ENCODE data around the gene CASP7. TPM values are rescaled to one million over a fixed set of nuclear protein-coding genes. Genes with fewer than 3 reads are reported as not detected.

CASP7 gene
- total RNA-seq, 3 donors from 2014 or later (not counting 1 experiment from before 2014, with no cell fraction given), result 13.4 to 20.0 (median 14.9) TPM

DNA sequence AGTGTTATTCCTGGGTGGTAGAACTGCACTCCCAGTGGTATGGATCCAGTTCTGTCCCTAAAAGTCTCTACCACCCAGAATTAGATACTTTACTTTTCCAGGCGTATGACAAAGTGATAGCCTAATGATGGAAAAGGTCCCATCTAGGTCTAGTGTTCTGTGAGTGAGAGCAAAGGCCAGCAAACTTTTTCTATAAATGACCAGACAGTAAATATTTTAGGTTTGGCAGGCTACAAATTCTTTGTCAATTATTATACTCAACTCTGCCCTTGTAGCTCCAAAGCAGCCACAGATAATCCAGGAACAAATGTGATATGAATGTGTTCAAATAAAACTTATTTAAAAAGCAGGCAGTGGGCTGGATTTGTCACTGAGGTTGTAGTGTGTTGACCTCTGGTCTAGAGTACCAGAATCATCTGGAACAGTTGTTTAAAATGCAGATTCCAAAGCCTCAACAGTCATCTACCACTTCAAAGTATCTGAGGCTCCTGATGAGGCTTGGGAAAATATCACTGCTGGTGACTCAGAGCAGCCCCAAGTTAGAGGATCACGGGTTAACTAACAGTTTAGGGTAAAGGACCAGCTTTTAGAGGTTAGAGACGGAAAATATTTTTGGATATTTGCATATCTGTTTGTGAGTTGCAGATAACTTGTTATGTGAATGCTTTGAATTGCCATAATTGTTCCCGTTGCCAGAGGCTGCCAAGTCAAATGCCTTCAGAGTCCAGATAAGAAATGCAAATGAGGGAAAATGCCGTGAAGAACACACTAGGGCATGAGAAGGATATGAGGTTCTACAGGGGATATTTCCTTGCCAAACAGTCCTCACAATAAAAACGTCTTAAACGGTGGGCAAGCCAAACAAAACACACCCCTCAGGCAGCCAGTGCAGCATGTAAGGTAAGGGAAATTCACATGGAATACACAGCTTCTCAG lies 35.3 kb upstream of the CASP7 start:
- H3K4me1 ChIP-seq (ENCODE audit: control insufficient read depth, insufficient read depth, low read length), result no peaks in the 10 kb centered on the region
- DNase-seq (no peak), ATAC-seq (no peak)
- H3K4me3 ChIP-seq (ENCODE audit: low read length), result no peak overlapping the region
- H3K36me3 ChIP-seq (ENCODE audit: control insufficient read depth, insufficient read depth, low read length), result no peaks in the 10 kb centered on the region
- 70% methylated on average over 4 of the region's 7 CpGs for WGBS (ENCODE audit: insufficient coverage)
- Mint-ChIP-seq H3K4me1 (no peaks in the 10 kb centered on the region), H3K9me3 (no peaks in the 10 kb centered on the region), H3K27ac (no peak overlapping the region), H3K4me3 (no peak overlapping the region), H3K36me3 (no peaks in the 10 kb centered on the region), H3K27me3 (ENCODE audit: low read depth in 2 of 2) (peaks cover 13 to 49% of the 10 kb centered on the region in 2 donors)
- intact Hi-C loops (cut with micrococcal nuclease), result no loop called here
- TF ChIP-seq, protein P1, sequence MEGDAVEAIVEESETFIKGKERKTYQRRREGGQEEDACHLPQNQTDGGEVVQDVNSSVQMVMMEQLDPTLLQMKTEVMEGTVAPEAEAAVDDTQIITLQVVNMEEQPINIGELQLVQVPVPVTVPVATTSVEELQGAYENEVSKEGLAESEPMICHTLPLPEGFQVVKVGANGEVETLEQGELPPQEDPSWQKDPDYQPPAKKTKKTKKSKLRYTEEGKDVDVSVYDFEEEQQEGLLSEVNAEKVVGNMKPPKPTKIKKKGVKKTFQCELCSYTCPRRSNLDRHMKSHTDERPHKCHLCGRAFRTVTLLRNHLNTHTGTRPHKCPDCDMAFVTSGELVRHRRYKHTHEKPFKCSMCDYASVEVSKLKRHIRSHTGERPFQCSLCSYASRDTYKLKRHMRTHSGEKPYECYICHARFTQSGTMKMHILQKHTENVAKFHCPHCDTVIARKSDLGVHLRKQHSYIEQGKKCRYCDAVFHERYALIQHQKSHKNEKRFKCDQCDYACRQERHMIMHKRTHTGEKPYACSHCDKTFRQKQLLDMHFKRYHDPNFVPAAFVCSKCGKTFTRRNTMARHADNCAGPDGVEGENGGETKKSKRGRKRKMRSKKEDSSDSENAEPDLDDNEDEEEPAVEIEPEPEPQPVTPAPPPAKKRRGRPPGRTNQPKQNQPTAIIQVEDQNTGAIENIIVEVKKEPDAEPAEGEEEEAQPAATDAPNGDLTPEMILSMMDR (IDR thresholded peaks at IDR 0.05), result no peak
- H3K9me3 ChIP-seq (ENCODE audit: control insufficient read depth, insufficient read depth, low read length), result no peaks in the 10 kb centered on the region
- H3K27ac ChIP-seq (ENCODE audit: low read length), result no peak overlapping the region
- H3K27me3 ChIP-seq (ENCODE audit: control insufficient read depth, insufficient read depth, low read length), result no peaks in the 10 kb centered on the region

DNA sequence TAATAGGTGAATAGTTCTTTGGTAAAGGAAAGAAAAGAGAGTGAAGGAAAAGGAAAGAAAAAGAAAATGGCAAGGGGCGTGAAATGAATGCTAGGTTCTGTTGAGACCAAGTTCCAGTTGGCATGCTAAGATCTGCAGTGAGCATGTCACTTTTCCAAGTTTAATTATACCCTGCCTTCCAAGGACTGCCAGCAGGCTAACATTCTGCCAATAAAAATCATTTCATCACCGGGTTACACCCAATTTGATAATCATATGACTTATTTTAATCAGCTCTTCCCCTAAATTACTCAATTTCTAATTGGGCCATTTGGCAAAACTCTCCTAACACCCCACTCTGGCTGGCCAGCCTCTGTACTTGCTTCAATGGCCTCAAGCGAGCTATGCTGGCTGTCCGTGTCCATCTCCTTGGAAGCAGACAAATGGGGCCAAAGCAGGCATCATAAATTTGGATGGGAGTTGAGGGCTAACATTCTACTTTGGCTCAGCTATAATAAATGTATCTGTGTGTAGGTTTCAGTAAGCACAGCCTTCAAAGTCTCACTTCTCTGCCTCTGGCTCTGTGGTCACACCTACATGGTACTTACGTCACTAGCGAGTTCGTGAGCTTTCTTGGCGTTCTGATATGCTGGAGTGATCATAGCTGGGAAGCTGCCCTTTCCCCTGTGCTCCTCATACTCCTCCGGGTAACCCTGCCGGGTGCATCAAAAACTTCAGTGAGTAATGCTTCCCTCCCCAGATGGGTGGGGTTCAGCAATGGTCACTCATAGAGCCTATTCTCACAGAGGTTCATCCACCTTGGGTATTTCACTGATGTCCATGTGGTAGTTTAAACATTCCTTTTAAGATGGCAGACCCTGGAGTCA lies 33.1 kb upstream of the CASP7 start:
- 91% methylated on average over 10 of the region's 10 CpGs for WGBS (ENCODE audit: insufficient coverage)
- H3K36me3 ChIP-seq (ENCODE audit: control insufficient read depth, insufficient read depth, low read length), result no peaks in the 10 kb centered on the region
- H3K4me3 ChIP-seq (ENCODE audit: low read length), result no peak overlapping the region
- Mint-ChIP-seq H3K36me3 (no peaks in the 10 kb centered on the region), H3K27me3 (ENCODE audit: low read depth in 2 of 2) (peaks cover 12 to 51% of the 10 kb centered on the region in 2 donors), H3K4me1 (no peaks in the 10 kb centered on the region), H3K27ac (no peak overlapping the region), H3K9me3 (no peaks in the 10 kb centered on the region), H3K4me3 (no peak overlapping the region)
- no peaks in the 10 kb centered on the region for H3K4me1 ChIP-seq (ENCODE audit: control insufficient read depth, insufficient read depth, low read length)
- H3K27ac ChIP-seq (ENCODE audit: low read length), result no peak overlapping the region
- DNase-seq, result no peak
- H3K9me3 ChIP-seq (ENCODE audit: control insufficient read depth, insufficient read depth, low read length), result no peaks in the 10 kb centered on the region
- TF ChIP-seq, protein P1 (IDR thresholded peaks at IDR 0.05), result no peak
- intact Hi-C loops (cut with micrococcal nuclease), result no loop called here
- ATAC-seq, result no peak
- no peaks in the 10 kb centered on the region for H3K27me3 ChIP-seq (ENCODE audit: control insufficient read depth, insufficient read depth, low read length)

DNA sequence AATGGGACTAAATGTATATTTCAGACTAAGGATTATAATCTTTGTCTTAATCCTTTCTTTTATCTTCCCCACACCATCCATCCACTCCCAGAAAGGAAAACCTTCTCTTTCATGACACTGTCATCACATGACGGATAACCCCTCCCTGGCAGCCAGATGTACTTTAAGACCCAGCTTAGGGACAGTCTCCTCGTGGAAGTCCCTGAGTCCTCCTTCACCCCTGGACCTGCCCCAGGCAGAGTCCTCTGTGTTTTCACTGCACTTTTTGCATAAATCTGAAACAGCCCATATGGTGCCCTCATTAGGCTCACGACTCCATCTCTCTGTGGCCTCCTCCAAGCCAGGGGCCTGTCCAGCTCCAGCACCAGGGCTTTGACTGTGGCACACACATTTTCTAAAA lies 31.9 kb upstream of the CASP7 start:
- H3K36me3 ChIP-seq (ENCODE audit: control insufficient read depth, insufficient read depth, low read length), result no peaks in the 10 kb centered on the region
- no peak overlapping the region for H3K4me3 Mint-ChIP-seq
- peaks cover 11 to 43% of the 10 kb centered on the region in 2 donors for H3K27me3 Mint-ChIP-seq (ENCODE audit: low read depth in 2 of 2)
- no peaks in the 10 kb centered on the region for H3K9me3 Mint-ChIP-seq
- intact Hi-C loops (cut with micrococcal nuclease), result no loop called here
- H3K36me3 Mint-ChIP-seq, result no peaks in the 10 kb centered on the region
- ATAC-seq (no peak), DNase-seq (no peak)
- no peak overlapping the region for H3K27ac ChIP-seq (ENCODE audit: low read length)
- 80% methylated on average over 3 of the region's 3 CpGs for WGBS (ENCODE audit: insufficient coverage)
- no peaks in the 10 kb centered on the region for H3K4me1 ChIP-seq (ENCODE audit: control insufficient read depth, insufficient read depth, low read length)
- no peak overlapping the region for H3K4me3 ChIP-seq (ENCODE audit: low read length)
- no peaks in the 10 kb centered on the region for H3K4me1 Mint-ChIP-seq
- no peaks in the 10 kb centered on the region for H3K27me3 ChIP-seq (ENCODE audit: control insufficient read depth, insufficient read depth, low read length)
- no peak overlapping the region for H3K27ac Mint-ChIP-seq
- TF ChIP-seq, protein P1 (IDR thresholded peaks at IDR 0.05), result no peak
- H3K9me3 ChIP-seq (ENCODE audit: control insufficient read depth, insufficient read depth, low read length), result no peaks in the 10 kb centered on the region

Data from natural killer cell (primary cell).